Activated gamma-delta T cell treated with Interleukin-2 at 50 U/mL for 16 hours (primary cell): Measurements from ENCODE around the gene CACNB4.

Experiments
- DNase-seq: peaks from one replicate; pipeline ENCODE4 v3.0.0-alpha.2; 2020

Gene CACNB4

DNA sequence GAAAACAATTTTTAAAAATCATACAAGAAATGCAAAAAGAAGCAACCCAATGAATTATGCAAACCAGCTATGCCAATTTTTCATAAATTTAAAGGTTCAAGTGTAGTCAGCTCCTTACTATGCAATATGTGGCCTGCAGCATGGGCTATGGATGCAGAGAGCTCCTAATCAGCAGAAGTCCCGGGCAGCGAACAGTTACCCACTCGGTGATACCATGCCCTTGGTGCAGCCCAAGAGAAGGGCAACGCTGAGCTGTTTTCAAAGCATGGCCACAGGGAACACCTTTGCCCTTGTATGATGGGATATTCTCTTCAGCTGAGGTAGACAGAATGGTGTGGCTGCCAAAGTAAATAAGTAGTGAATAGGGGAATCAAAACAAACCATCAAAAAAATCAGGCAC, 253.4 kb downstream of the CACNB4 start:
- DNase-seq = no peak

- DNase-seq = no peak
Measured at GRCh38 chr2:151844211-151844896, 254.5 kb downstream of the CACNB4 start.

GRCh38 chr2:151843691-151844061, 255.2 kb downstream of the CACNB4 start:
- DNase-seq = no peak

GRCh38 chr2:151842830-151843690, 255.8 kb downstream of the CACNB4 start:
- DNase-seq = no peak

DNA sequence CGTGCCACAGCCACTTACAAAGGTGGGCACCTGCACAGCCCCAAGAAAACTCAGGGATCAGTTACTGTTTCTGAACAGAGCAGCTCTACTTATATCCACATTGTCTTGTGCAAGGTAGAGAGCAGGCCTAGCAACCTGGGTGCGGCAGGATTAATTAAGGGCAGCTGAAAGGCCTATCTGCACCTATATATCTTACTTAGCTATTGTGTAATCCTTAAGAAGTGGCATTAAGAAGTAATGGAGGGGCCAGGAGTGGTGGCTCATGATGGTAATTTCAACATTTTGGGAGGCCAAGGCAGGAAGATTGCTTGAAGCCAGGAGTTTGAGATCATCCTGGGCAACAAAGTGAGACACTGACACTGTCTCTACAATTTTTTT, 257.8 kb downstream of the CACNB4 start:
- no peak for DNase-seq

- DNase-seq = no peak
Measured at GRCh38 chr2:151840216-151841046, 258.4 kb downstream of the CACNB4 start.

- DNase-seq = no peak
Measured at GRCh38 chr2:151837926-151838325, 260.9 kb downstream of the CACNB4 start.

GRCh38 chr2:151833984-151834383, 264.9 kb downstream of the CACNB4 start:
- DNase-seq = no peak

DNA sequence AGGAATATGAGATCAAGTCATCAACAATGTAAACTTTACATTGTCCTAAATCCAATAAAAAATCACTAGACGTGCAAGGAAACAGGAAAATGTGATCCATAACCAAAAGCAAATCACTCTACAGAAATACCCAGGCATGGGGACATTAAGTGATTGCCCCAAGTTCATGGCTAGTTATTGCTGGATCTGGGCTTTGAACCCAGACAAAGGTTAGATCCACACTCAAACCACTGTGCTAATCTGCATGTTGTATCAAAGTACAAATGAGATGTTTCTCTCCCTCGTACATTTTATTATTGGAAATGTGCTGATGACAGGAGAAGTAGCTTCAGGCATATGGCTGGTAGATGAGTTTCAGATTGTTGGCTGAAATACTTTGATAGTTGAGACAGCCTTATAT, 267.9 kb downstream of the CACNB4 start:
- no peak for DNase-seq

DNA sequence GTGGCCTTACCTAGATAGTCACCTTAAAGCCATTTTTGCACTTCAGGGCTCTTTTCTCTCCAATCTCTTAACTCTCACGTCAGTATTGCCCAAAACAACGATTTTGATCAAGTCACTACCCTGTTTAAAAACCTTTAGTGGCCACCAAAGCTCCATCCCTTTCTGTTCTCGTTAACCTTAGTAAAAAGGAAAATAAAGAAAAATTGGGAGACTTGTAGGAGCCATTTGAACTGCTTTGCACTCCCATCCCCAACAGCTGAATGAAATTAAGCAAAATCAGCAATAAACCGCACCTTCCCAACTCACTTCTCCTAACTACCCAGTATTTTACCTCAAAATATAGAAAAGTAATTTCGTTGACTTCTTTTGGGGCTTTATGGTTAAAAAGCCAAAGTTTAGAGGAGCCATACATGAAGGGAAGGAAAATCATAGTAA, 269.9 kb downstream of the CACNB4 start:
- no peak for DNase-seq

GRCh38 chr2:151828143-151828889, 270.5 kb downstream of the CACNB4 start, which contains the start of gene ARL5A:
ARL5A (minus strand) TSS chr2:151828421; CDS start chr2:151828176, 245 bp downstream.
- peak; percentile 93 for DNase-seq

DNA sequence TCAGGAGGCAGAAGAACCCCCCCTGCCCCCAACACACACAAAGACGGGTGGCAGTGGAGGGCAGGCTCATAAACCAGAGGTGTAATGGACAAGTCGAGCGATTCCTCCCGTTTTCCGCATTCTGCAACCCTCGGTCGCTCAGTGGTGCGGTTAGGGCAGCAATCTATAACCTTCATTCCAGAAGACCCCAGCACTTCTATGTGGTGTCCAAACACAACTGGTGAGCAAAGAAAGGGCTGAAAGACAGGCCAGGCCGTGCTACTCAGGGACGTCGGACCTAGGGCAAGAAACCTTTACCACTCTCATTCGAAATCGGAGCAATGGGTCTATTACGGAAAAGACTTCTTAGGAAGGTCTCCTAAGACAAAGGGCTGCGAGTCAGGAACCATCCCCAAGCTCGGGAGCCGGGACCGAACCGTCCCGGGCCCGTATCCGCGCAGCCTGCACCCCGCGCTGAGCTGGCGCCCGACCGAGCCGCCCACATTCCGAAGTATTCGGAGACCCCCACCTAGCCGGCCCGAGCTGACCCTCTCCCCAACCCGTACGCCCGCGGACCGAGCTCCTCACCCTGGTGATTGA, 271.2 kb downstream of the CACNB4 start:
- no peak for DNase-seq

GRCh38 chr2:151826737-151827157, 272.1 kb downstream of the CACNB4 start:
- DNase-seq = no peak

DNA sequence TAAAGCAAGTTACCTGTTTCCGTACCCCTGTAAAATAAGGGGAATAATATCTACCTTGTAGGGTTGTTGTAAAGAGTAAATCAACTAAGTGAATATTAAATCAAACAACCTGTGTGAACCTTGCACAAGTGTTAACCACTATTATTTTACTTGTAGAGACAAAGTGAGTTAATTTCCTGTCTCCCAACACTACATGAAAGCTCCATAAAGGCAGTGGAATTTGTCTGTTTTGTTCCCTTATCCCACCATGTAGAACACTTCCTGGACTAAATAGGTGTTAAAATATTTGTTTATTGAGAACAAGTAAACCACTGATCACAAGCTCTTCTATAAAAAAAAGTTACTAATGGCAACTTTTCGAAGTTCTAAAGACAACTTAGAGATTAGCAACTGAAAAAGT, 274.0 kb downstream of the CACNB4 start:
- DNase-seq = no peak

- DNase-seq = no peak
Measured at GRCh38 chr2:151823651-151824050, 275.2 kb downstream of the CACNB4 start.

DNA sequence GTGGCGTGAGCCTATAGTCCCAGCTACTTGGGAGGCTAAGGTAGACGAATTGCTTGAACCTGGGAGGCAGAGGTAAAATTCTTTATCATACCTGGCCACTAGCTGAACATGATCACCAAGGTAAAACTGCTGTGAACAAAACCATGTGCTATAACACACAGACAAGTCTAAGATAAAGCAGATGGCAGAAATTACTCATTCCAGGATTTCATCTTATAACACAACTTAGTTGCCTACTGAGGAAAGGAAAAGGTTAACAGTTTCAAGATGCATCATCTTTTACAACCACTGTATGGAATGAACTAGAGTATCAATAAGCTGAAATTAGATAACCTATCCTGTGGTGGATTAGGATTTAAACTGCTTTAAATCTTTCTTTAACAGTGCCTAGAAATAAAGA, 278.9 kb downstream of the CACNB4 start:
- no peak for DNase-seq

- no peak for DNase-seq
Measured at GRCh38 chr2:151817929-151818328, 280.9 kb downstream of the CACNB4 start.

DNA sequence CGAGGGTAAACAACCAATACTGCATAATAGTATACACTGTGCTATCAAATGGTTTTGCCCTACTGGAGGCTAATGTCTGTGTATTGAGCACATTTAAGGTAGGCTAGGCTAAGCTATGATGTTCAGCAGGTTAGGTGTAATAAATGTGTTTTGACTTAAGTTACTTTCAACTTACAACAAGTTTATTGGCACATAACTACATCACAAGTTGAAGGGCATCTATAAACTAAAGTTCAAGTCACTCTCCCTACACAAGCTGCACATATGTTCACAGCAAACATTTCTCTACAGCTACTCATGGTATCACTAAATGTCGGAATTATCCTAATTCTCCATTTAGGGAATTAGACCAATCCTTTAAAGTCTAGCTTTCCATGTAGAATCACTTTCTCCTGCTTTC, 282.0 kb downstream of the CACNB4 start:
- DNase-seq = no peak

DNA sequence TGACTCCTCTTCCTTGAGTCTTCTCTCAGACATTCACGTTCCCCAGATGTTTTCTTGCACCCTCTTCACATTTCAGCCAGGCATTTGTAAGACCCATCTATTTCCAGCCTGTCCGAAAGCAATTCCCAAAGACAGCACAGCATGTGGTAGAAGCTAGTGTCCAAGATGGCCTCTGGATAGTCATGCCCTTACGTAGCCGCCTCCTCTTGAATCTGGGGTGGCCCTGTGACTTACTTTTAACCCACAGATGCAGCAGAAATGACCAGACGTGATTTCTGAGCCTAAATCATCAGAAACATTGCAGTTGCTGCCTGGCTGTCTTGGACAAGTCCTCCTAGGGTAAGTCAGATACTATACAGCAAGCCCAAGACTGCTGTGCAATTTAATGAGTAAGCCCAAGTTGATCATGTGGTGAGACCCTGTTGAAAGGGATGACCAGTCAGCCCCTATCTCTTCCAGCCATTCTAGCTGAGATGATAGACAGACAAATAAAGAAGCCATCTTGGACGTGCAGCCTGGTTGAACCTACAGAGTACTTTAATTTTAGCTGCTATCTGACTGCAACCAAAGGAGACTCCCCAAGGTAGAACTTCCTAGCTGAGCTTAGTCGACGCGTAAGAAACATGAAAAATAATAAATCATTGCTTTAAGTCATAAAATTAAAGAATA, 282.9 kb downstream of the CACNB4 start:
- no peak for DNase-seq

GRCh38 chr2:151810489-151810888, 288.4 kb downstream of the CACNB4 start:
- no peak for DNase-seq

DNA sequence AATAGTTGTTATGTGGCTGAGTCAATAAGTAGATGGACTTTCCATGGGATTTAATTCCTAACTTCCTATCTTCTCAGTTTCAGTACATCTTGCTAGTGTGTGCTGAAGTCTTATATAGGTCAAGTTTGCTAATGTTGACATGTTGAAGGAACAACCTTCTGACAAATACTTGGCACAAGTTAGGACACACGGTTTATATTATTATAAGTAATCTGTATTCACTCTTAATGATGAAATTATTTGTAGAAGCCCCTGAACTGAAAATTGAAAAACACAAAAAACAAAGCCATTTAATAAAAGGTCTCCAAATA, 289.8 kb downstream of the CACNB4 start:
- DNase-seq = no peak
